RWPE2 (cell line): Measurements from ENCODE around the gene HP.
"Not testable (repeated sequence)": the region's sequence is repeated elsewhere in the genome, so short reads cannot be mapped to it uniquely, and the experiment has no call there.

Source experiments
- ATAC-seq: fragments of 200-7000 bp; cut with Tn5 transposase; 3 replicates; pipeline ENCODE4 v1.9.1; 2021; ENCODE audit warnings: low read depth
- DNase-seq: peaks from one replicate; pipeline ENCODE4 v3.0.0-alpha.2; 2020; ENCODE audit warnings: low spot score
- H3K27ac ChIP-seq: fragments of 450-650 bp; 2 replicates; pipeline ENCODE4 v1.5.1; 2017; ENCODE audit warnings: mild to moderate bottlenecking; ENCODE audit not compliant: poor library complexity, severe bottlenecking
- H3K27me3 ChIP-seq: fragments of 250-450 bp; sonication (Bioruptor Pico); 2 replicates; pipeline ENCODE4 v1.5.1; 2021; ENCODE audit warnings: mild to moderate bottlenecking, moderate library complexity; ENCODE audit not compliant: insufficient read depth, poor library complexity, severe bottlenecking
- H3K36me3 ChIP-seq: fragments of 250-450 bp; sonication (Bioruptor Pico); 2 replicates; pipeline ENCODE4 v1.5.1; 2020; ENCODE audit warnings: low read depth, mild to moderate bottlenecking, moderate library complexity
- H3K4me1 ChIP-seq: fragments of 250-450 bp; sonication (Bioruptor Pico); 2 replicates; pipeline ENCODE4 v1.5.1; 2021; ENCODE audit warnings: mild to moderate bottlenecking, moderate library complexity; ENCODE audit not compliant: insufficient read depth, poor library complexity, severe bottlenecking
- H3K4me3 ChIP-seq: fragments of 250-450 bp; sonication (Bioruptor Pico); 2 replicates; pipeline ENCODE4 v1.5.1; 2021; ENCODE audit warnings: mild to moderate bottlenecking, moderate library complexity; ENCODE audit not compliant: severe bottlenecking
- H3K9me3 ChIP-seq: fragments of 250-450 bp; sonication (Bioruptor Pico); 2 replicates; pipeline ENCODE4 v1.5.1; 2021; ENCODE audit warnings: mild to moderate bottlenecking, moderate library complexity; ENCODE audit not compliant: severe bottlenecking
- TF ChIP-seq, protein P1 (sequence below): fragments of 450-650 bp; IDR thresholded peaks from one replicate; pipeline ENCODE4 v1.5.1; 2017; ENCODE audit warnings: mild to moderate bottlenecking, moderate library complexity; ENCODE audit not compliant: poor library complexity, severe bottlenecking

HP gene

DNA sequence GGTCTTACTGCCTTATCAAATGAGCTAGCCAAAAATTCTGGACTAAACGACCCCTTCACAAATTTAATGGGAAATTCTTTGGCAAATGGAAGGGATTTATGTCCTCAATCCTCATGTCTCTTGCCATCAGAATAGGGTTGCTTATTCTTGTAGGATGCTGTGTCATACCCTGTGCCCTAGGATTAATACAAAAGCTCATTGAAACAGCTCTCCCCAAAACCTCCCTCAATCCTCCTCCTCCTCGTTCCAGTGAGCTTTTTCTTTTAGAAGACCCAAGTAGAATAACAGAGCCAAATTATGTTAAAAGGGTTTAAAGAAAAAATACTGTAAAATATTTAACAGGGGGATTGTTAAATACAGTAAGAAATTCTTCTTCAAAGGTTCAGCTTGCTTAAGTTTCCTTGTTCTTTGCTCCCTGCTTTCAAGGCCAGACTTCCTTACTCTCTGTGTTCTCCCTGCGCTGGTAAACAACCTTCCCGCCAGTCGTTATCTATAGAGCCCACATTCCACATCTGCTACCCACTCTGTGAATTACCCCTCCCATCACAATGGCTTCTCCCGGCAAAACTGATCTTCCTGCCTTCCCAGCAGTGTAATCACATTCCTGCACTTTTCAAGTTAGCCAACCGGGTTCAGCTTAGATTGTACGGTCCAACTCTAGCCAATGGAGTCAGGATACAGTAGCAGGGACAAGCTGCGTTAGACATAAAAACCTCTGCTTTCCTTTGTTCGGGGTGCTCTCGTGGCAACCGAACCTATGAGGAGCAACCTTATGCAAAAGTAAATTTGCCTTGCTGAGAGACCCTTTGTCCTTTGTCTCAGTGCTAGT, 18.4 kb downstream of the HP start:
- no peaks in the 10 kb centered on the region for H3K4me1 ChIP-seq
- ATAC-seq, result no peak
- no peak for DNase-seq
- no peak overlapping the region for H3K27ac ChIP-seq
- no peak overlapping the region for H3K4me3 ChIP-seq
- H3K36me3 ChIP-seq, result no peaks in the 10 kb centered on the region
- no peaks in the 10 kb centered on the region for H3K27me3 ChIP-seq
- H3K9me3 ChIP-seq, result no peaks in the 10 kb centered on the region
- TF ChIP-seq, protein P1, sequence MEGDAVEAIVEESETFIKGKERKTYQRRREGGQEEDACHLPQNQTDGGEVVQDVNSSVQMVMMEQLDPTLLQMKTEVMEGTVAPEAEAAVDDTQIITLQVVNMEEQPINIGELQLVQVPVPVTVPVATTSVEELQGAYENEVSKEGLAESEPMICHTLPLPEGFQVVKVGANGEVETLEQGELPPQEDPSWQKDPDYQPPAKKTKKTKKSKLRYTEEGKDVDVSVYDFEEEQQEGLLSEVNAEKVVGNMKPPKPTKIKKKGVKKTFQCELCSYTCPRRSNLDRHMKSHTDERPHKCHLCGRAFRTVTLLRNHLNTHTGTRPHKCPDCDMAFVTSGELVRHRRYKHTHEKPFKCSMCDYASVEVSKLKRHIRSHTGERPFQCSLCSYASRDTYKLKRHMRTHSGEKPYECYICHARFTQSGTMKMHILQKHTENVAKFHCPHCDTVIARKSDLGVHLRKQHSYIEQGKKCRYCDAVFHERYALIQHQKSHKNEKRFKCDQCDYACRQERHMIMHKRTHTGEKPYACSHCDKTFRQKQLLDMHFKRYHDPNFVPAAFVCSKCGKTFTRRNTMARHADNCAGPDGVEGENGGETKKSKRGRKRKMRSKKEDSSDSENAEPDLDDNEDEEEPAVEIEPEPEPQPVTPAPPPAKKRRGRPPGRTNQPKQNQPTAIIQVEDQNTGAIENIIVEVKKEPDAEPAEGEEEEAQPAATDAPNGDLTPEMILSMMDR, result no peak

DNA sequence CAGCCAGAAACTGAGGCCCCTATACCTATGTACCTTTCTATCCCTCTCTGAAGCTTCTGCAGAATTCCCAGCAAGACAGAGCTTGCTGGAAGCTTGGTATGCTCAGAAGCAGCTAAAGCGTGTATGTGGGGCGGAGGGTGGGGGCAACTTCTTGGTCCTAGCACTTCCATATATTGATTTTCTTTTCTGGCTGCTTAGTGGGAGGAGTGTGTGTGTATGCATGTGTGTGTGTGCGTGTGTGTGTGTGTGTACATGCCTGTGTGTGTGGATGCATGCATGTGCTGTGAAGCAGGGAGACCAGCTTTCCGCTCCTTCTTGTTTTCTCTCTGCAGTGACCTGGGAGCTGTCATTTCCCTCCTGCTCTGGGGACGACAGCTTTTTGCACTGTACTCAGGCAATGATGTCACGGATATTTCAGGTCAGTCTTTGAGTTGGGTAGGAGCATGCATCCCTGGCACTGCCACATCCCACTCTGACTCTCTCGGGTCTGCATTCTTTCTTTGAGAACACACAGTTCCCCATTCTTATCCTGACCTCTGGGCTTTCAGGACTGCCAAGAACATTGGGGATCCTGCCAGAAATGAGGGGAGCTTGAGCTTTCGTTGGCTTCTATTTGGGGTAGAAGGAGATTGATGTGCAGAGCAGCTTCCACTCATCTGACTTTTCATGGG, 19.4 kb downstream of the HP start:
- ATAC-seq, result no peak
- TF ChIP-seq, protein P1, result no peak
- Histone ChIP-seq H3K27me3 (no peaks in the 10 kb centered on the region), H3K36me3 (no peaks in the 10 kb centered on the region), H3K9me3 (no peaks in the 10 kb centered on the region), H3K27ac (no peak overlapping the region), H3K4me1 (no peaks in the 10 kb centered on the region), H3K4me3 (no peak overlapping the region)
- no peak for DNase-seq

DNA sequence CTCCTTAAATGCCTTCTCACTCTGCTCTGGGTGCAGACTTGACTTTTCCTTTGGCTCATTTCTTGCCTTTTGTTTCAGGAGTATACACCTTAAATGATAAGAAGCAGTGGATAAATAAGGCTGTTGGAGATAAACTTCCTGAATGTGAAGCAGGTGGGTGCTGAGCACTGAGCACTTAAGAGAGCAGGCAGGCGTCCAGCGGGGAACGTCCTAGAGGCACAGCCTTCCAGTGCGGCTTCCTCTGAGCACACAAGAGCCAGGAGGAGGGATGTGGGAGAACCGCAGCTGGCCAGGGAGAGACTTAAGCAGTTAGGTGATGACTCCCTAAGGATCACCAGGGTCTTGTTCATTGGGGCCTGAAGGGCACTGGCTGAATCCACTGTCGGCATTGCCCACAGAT, 20.8 kb downstream of the HP start:
- not testable (repeated sequence) for H3K27me3 ChIP-seq, DNase-seq, ATAC-seq, H3K4me1 ChIP-seq, H3K4me3 ChIP-seq, H3K36me3 ChIP-seq, H3K27ac ChIP-seq, H3K9me3 ChIP-seq

DNA sequence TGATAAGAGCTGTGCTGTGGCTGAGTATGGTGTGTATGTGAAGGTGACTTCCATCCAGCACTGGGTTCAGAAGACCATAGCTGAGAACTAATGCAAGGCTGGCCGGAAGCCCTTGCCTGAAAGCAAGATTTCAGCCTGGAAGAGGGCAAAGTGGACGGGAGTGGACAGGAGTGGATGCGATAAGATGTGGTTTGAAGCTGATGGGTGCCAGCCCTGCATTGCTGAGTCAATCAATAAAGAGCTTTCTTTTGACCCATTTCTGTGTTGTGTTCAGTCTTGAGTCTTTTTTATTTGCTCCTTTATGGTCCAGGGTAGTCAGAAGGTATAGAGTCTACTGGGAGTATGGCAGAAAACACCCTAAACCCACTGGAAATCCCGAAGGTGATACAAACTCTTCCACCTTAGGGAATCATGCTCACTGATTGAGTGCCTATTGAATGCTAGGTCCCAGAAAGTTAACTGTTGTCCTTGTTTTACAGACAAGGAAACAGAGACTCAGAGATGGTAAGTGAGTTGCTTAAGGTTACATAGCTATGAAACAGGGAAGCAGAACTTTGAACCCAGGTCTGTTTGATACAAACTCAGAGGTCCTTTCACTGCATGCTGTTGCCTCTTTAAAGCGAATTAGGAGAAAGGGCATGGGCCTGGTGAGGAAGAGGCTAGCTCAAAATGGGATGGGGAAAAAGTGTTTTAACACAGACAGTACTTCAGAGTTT, 22.8 kb downstream of the HP start:
- not testable (repeated sequence) for H3K27me3 ChIP-seq, H3K36me3 ChIP-seq, H3K27ac ChIP-seq, DNase-seq, H3K9me3 ChIP-seq, ATAC-seq, H3K4me3 ChIP-seq, H3K4me1 ChIP-seq

DNA sequence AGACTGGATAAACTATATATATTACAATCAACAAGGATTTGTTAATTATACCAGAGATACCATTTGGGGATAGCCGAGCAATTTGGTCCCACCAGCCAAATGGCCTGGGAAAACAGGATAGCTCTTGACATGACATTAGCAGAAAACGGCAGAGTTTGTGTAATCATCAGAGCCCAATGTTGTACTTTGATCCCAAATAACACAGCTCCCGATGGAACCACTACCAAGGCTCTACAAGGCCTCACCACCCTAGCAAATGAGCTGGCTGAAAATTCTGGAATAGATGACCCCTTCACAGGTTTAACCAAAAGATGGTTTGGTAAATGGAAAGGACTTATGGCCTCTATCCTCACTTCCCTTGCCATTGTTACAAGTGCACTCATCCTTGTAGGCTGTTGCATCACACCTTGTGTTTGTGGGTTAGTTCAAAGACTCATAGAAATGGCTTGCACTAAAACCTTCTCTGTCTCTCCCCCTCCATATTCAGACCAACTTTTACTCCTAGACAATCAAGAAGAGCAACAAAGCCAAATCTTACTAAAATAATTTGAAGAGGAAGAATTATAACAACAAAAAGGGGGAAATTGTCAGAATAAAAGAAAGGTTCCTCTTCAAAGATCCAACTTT, 29.6 kb downstream of the HP start:
- no peak for DNase-seq
- Histone ChIP-seq H3K4me3 (no peak overlapping the region), H3K4me1 (no peaks in the 10 kb centered on the region), H3K27me3 (no peaks in the 10 kb centered on the region), H3K27ac (no peak overlapping the region), H3K36me3 (peaks cover 37% of the 10 kb centered on the region), H3K9me3 (peaks cover 7% of the 10 kb centered on the region)
- TF ChIP-seq, protein P1, result no peak
- ATAC-seq, result no peak
